ENCODE measurements around the gene IPO9.
"Not testable (repeated sequence)": the region's sequence is repeated elsewhere in the genome, so short reads cannot be mapped to it uniquely, and the experiment has no call there.

IPO9 gene

GRCh38 chr1:201889090-201889968 is 60.4 kb downstream of the IPO9 start:
- no peak for DNase-seq (ENCODE audit: low read depth)

GRCh38 chr1:201890223-201890622 is 61.3 kb downstream of the IPO9 start:
- no peak for DNase-seq (ENCODE audit: low read depth)

- no peak for DNase-seq (ENCODE audit: low read depth)
Observed at GRCh38 chr1:201890806-201891450, 62.0 kb downstream of the IPO9 start.

- DNase-seq (ENCODE audit: low read depth): no peak
Observed at GRCh38 chr1:201891451-201892045, 62.6 kb downstream of the IPO9 start.

GRCh38 chr1:201892211-201892610 is 63.3 kb downstream of the IPO9 start:
- no peak for DNase-seq (ENCODE audit: low read depth)

GRCh38 chr1:201893431-201893830 is 64.5 kb downstream of the IPO9 start:
- DNase-seq (ENCODE audit: low read depth): no peak

GRCh38 chr1:201894343-201895119 is 65.6 kb downstream of the IPO9 start:
- DNase-seq (ENCODE audit: low read depth): no peak

- DNase-seq (ENCODE audit: low read depth): no peak
Observed at GRCh38 chr1:201895120-201895665, 66.2 kb downstream of the IPO9 start.

- peak; percentile 61 for DNase-seq (ENCODE audit: low read depth)
Observed at GRCh38 chr1:201895913-201896807, 67.2 kb downstream of the IPO9 start.

- no peak for DNase-seq (ENCODE audit: low read depth)
Observed at GRCh38 chr1:201896951-201897391, 68.0 kb downstream of the IPO9 start.

- DNase-seq (ENCODE audit: low read depth): no peak
Observed at GRCh38 chr1:201898240-201898894, 69.4 kb downstream of the IPO9 start.

- no peak for DNase-seq (ENCODE audit: low read depth)
Observed at GRCh38 chr1:201898992-201899391, 70.0 kb downstream of the IPO9 start.

- no peak for DNase-seq (ENCODE audit: low read depth)
Observed at GRCh38 chr1:201899683-201900429, 70.9 kb downstream of the IPO9 start.

- DNase-seq (ENCODE audit: low read depth): no peak
Observed at GRCh38 chr1:201900476-201900875, 71.5 kb downstream of the IPO9 start.

GRCh38 chr1:201901036-201901435 is 72.1 kb downstream of the IPO9 start:
- DNase-seq (ENCODE audit: low read depth): not testable (repeated sequence)

GRCh38 chr1:201902198-201902597 is 73.2 kb downstream of the IPO9 start:
- no peak for DNase-seq (ENCODE audit: low read depth)

GRCh38 chr1:201903135-201903534 is 74.2 kb downstream of the IPO9 start:
- no peak for DNase-seq (ENCODE audit: low read depth)

GRCh38 chr1:201904579-201904978 is 75.6 kb downstream of the IPO9 start:
- DNase-seq (ENCODE audit: low read depth): no peak

GRCh38 chr1:201905234-201905890 is 76.4 kb downstream of the IPO9 start:
- no peak for DNase-seq (ENCODE audit: low read depth)
